Measurements from ENCODE around the gene CAMSAP3.

CAMSAP3 gene

DNA sequence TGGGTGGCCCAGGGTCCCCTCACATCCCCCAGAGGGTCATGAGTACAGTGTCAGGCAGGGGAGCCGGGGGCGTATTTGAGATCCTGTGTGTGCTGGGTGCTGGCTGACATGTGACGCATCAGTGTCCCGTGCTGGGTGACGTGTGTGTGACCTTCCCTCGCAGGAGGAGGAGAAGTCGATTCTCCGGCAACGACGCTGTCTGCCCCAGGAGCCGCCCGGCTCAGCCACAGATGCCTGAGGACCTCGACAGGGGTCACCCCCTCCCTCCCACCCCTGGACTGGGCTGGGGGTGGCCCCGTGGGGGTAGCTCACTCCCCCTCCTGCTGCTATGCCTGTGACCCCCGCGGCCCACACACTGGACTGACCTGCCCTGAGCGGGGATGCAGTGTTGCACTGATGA is 34.3 kb upstream of the CAMSAP3 start:
- intact Hi-C loops (cut with DNase I; ENCODE audit: low total_unique reads) = loop anchor here (10.0 kb wide), 1 partner anchor 123 kb away; the partner anchor contains the start of gene TRAPPC5
- DNase-seq = no peak
- no peaks in the 10 kb centered on the region for H3K27me3 ChIP-seq
- H3K27ac ChIP-seq = no peak overlapping the region
- H3K36me3 ChIP-seq = peaks cover 52 to 66% (median 65%) of the 10 kb centered on the region in 3 donors
- no peak overlapping the region for H3K4me3 ChIP-seq
- H3K9me3 ChIP-seq = no peaks in the 10 kb centered on the region
- H3K4me1 ChIP-seq = no peaks in the 10 kb centered on the region
- TF ChIP-seq, protein P1, sequence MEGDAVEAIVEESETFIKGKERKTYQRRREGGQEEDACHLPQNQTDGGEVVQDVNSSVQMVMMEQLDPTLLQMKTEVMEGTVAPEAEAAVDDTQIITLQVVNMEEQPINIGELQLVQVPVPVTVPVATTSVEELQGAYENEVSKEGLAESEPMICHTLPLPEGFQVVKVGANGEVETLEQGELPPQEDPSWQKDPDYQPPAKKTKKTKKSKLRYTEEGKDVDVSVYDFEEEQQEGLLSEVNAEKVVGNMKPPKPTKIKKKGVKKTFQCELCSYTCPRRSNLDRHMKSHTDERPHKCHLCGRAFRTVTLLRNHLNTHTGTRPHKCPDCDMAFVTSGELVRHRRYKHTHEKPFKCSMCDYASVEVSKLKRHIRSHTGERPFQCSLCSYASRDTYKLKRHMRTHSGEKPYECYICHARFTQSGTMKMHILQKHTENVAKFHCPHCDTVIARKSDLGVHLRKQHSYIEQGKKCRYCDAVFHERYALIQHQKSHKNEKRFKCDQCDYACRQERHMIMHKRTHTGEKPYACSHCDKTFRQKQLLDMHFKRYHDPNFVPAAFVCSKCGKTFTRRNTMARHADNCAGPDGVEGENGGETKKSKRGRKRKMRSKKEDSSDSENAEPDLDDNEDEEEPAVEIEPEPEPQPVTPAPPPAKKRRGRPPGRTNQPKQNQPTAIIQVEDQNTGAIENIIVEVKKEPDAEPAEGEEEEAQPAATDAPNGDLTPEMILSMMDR (IDR thresholded peaks at IDR 0.05) = no peak

DNA sequence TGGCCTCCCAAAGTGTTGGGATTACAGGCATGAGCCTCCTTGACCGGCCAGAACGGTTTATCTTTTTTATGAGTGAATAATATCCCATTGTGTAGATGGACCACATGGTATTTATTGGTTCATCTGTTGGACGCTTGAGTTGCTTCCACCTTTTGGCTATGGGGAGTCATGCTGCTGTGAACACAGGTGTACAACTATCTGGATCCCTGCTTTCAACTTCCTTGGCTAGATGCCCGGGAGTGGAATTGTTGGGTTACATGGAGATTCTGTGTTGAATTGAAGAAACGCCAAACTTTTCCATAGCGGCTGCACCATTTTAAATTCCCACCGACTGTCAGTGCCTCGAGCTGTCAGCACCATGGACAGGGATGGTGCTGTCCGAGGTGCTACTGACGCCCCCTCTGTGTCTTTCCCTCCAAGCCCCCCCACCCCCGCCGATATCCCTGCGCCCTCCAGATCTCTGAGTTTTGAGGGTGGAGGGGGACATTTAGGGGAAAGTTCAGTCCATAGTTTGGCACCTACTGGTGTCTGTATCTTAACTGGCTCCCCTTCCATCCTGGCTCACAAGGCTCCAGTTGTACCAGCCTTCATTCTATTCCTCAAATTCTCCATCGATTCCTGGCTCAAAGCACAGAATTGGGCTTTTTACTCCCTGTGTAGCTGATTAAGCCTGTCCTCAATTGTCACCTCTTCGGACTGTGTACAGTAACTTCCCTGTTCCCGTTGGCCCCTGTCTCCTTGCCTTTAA is 32.8 kb upstream of the CAMSAP3 start:
- intact Hi-C loops (cut with DNase I; ENCODE audit: low total_unique reads) = loop anchor here (10.0 kb wide), 1 partner anchor 122 kb away; the partner anchor contains the start of gene TRAPPC5
- H3K4me3 ChIP-seq = no peak overlapping the region

DNA sequence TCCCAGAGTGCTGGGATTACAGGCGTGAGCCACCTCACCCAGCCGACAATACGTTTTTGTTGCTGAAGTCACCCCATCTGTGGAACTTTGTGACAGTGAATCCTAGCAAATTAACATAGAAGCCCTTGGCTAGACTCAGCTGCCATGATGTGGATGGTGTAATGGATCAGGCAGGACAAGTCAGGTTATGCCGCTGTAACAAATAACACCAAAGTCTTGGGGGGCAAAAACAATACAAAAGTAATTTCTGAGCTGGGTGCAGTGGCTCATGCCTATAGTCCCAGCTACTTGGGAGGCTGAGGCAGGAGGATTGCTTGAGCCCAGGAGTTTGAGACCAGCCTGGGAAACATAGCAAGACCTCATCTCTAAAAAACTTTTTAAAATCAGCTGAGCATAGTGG is 30.8 kb upstream of the CAMSAP3 start:
- Histone ChIP-seq H3K9me3 (no peaks in the 10 kb centered on the region), H3K4me1 (no peaks in the 10 kb centered on the region), H3K36me3 (peaks cover 18 to 30% (median 30%) of the 10 kb centered on the region in 3 donors), H3K27me3 (no peaks in the 10 kb centered on the region), H3K27ac (no peak overlapping the region), H3K4me3 (no peak overlapping the region)
- intact Hi-C loops (cut with DNase I; ENCODE audit: low total_unique reads) = loop anchor here (10.0 kb wide), 1 partner anchor 120 kb away; the partner anchor contains the start of gene TRAPPC5
- DNase-seq = no peak
- TF ChIP-seq, protein P1 (IDR thresholded peaks at IDR 0.05) = no peak

More for the DNA sequence above, 32.8 kb upstream of the CAMSAP3 start:
- H3K4me1 ChIP-seq = no peaks in the 10 kb centered on the region
- H3K27ac ChIP-seq = no peak overlapping the region
- H3K36me3 ChIP-seq = peaks cover 39 to 51% (median 50%) of the 10 kb centered on the region in 3 donors
- no peak for DNase-seq
- TF ChIP-seq, protein P1 (IDR thresholded peaks at IDR 0.05) = no peak
- no peaks in the 10 kb centered on the region for H3K9me3 ChIP-seq
- H3K27me3 ChIP-seq = no peaks in the 10 kb centered on the region

DNA sequence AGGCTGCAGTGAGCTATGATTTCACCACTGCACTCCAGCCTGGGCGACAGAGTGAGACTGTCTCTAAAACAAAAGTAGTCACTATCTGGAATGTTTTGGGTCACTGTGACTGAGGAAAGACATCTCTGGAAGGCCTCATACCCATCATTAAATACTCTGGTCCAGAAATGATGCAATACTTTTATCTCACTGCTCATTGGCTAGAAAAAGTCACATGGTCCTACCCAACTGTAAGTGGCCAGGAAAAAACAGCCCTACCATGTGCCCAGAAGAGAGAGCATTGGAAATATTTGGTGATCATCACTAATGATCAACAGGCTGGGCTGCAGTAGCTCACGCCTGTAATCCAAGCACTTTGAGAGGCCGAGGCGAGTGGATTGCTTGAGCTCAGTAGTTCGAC is 30.3 kb upstream of the CAMSAP3 start:
- intact Hi-C loops (cut with DNase I; ENCODE audit: low total_unique reads) = loop anchor here (10.0 kb wide), 1 partner anchor 119 kb away; the partner anchor contains the start of gene TRAPPC5
- Histone ChIP-seq H3K27ac (no peak overlapping the region), H3K36me3 (peaks cover 13 to 26% (median 25%) of the 10 kb centered on the region in 3 donors)

DNA sequence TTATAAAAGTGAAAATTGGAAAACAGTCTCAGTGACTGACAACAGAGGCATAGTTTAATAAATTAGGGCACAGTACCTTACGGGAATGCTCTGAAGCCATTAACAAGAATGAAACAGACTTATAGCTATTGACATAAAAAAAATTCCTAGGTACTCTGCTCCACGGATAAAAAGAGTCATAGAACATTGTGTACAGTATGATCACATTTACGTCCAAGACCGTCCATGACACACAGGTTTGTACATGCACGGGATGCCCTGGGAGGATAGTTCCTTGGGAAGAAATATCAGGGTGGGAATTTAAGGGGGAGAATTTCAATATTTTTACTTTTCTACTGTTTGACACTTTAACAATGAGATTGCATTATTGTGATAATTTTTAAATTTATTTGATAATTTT is 24.9 kb upstream of the CAMSAP3 start:
- intact Hi-C loops (cut with DNase I; ENCODE audit: low total_unique reads) = loop anchor here (10.0 kb wide), 1 partner anchor 224 kb away; no protein-coding TSS in a partner anchor
- no peak overlapping the region for H3K4me3 ChIP-seq
- TF ChIP-seq, protein P1 (IDR thresholded peaks at IDR 0.05) = no peak
- H3K27ac ChIP-seq = no peak overlapping the region
- no peaks in the 10 kb centered on the region for H3K27me3 ChIP-seq
- no peak for DNase-seq
- no peaks in the 10 kb centered on the region for H3K36me3 ChIP-seq
- no peaks in the 10 kb centered on the region for H3K9me3 ChIP-seq
- no peaks in the 10 kb centered on the region for H3K4me1 ChIP-seq

More for the DNA sequence above, 30.3 kb upstream of the CAMSAP3 start:
- H3K9me3 ChIP-seq = no peaks in the 10 kb centered on the region
- no peak for DNase-seq
- TF ChIP-seq, protein P1 (IDR thresholded peaks at IDR 0.05) = no peak
- H3K4me1 ChIP-seq = no peaks in the 10 kb centered on the region
- H3K27me3 ChIP-seq = no peaks in the 10 kb centered on the region
- no peak overlapping the region for H3K4me3 ChIP-seq
